Right cardiac atrium (tissue), 5 donors: ENCODE data around the gene DPH5. TPM values are rescaled to one million over a fixed set of nuclear protein-coding genes. Genes with fewer than 3 reads are reported as not detected.

ENCODE experiments used
- ATAC-seq, 2 donors: fragments of 200-7000 bp; cut with Tn5 transposase; one replicate each; pipeline versions ENCODE4 v1.8.0 to v1.9.1; 2020; ENCODE audit warnings: moderate library complexity in 2 of 2, mild to moderate bottlenecking in 1 of 2
- DNase-seq, 3 donors: peaks; one replicate each; pipeline ENCODE4 v3.0.0-alpha.2; 2020
- H3K27ac ChIP-seq: one replicate; pipeline ENCODE4 v1.5.1; 2013; ENCODE audit warnings: mild to moderate bottlenecking, low read length, control low read depth, moderate library complexity
- H3K27me3 ChIP-seq: one replicate; pipeline ENCODE4 v1.6.1; 2013; ENCODE audit not compliant: control insufficient read depth, insufficient read depth
- H3K4me1 ChIP-seq: one replicate; pipeline ENCODE4 v1.6.1; 2013; ENCODE audit warnings: low read length; ENCODE audit not compliant: control insufficient read depth, insufficient read depth
- H3K4me3 ChIP-seq: one replicate; pipeline ENCODE4 v1.5.1; 2013; ENCODE audit warnings: low read length, control low read depth
- H3K9me3 ChIP-seq: one replicate; pipeline ENCODE4 v1.6.1; 2013; ENCODE audit warnings: low read length; ENCODE audit not compliant: control insufficient read depth
- WGBS: extraction: QIAGEN DNeasy Blood & Tissue Kit; methylation state at CpG from one replicate; pipeline ENCODE4 v1.1.7; 2013; 5-methylcytosine and 5-hydroxymethylcytosine counted together
- intact Hi-C, 4 donors: fragments of 100-400 bp; cut with DNase I; formaldehyde crosslinking; loops; one replicate each; pipeline versions ENCODE4 v1.11.0 to v1.14.0; 2022 to 2023
- polyA plus RNA-seq: library from polyadenylated mRNA; stranded (reverse); fragments of 200-250 nt; gene quantifications from one replicate; pipeline ENCODE4 v1.2.3, GENCODE V29; 2013
- total RNA-seq, 4 donors: library from RNA; stranded (reverse); fragmentation: NEBNext Ultra II Directional; extraction: Animal tissue kit (Norgen Biotek cat#: 25700); gene quantifications; one replicate each; pipeline ENCODE4 v1.2.1, GENCODE V29; 2021
- donor health status: healthy with polysubstance abuse.
- donor health status: DM: no; HTN: yes; CAD: no.
- donor health status: DM: no; HTN: no; CAD: no.
- donor health status: DM: no; HTN: yes; CAD: no; lungs with severe emphysema.
- donor health status: DM: yes; HTN: yes; CAD: no.

Gene DPH5
- total and polyA plus RNA-seq, 5 donors = 30.9 to 41.2 (median 36.1) TPM

DNA sequence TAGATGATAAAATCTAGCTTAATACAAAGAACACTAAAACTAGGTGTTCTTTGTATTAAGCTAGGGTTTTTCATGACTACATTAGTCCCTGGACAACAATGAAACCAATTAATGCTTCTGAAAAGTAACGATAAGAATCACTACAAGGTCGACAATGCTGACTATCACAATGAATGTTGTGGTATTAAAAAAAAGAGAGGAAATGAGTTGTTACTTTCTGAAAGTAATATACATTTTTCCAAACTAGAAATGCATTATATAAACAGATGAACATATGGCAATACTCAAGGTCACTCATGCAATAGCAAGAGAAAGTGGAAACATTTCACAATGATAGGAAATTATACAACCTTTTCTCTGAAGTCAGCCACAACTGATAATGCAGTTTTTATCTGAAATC lies 19.0 kb downstream of the DPH5 start:
- intact Hi-C loops = no loop called here
- DNase-seq (no peak), ATAC-seq (no peak)

DNA sequence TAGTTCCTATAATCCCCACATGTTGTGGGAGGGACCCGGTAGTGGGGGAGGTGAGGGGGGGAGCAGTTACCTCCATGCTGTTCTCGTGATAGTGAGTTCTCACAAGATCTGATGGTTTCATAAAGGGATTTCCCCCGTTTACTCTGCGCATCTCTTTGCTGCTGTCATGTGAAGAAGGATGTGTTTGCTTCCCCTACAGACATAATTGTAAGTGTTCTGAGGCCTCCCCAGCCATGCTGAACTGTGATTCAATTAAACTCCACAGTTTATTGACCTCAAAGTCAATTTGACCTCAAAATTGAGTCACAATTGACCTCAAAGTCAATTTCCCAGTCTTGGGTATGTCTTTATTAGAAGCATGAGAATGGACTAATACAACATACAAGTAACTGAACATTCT lies 19.7 kb downstream of the DPH5 start:
- no peaks in the 10 kb centered on the region for H3K9me3 ChIP-seq
- H3K4me1 ChIP-seq = peaks cover 4% of the 10 kb centered on the region
- 90% methylated on average over 4 of the region's 4 CpGs for WGBS
- intact Hi-C loops = no loop called here
- ATAC-seq = no peak
- no peaks in the 10 kb centered on the region for H3K27me3 ChIP-seq
- H3K27ac ChIP-seq = no peak overlapping the region
- DNase-seq = no peak
- H3K4me3 ChIP-seq = no peak overlapping the region

More for the DNA sequence above, 19.0 kb downstream of the DPH5 start:
- Histone ChIP-seq H3K4me1 (peaks cover 4% of the 10 kb centered on the region), H3K27me3 (no peaks in the 10 kb centered on the region), H3K4me3 (no peak overlapping the region), H3K9me3 (no peaks in the 10 kb centered on the region), H3K27ac (no peak overlapping the region)
- 61% methylated on average over 2 of the region's 2 CpGs for WGBS

DNA sequence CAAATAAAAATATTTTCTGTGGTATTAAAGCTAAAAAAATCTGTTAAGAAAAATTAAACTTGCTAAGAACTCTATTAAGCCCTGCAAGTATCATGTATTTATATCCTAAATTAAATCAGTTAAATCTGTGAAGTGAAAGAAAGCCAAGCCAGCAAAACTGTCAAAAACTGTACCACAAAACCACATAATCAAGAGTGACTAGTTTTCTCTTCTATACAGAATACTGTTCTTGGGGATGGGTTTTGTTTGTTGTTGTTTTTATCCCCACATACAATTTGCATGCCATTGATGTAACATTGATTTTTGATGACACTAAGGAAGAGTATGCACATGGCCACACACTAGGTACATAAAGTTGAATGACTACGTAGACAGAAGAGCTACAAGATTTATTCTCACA lies 20.4 kb downstream of the DPH5 start:
- WGBS = 99% methylated on average over 1 of the region's 1 CpG
- no peaks in the 10 kb centered on the region for H3K27me3 ChIP-seq
- peaks cover 4% of the 10 kb centered on the region for H3K4me1 ChIP-seq
- H3K4me3 ChIP-seq = no peak overlapping the region
- intact Hi-C loops = no loop called here
- H3K27ac ChIP-seq = no peak overlapping the region
- ATAC-seq (no peak), DNase-seq (no peak)
- no peaks in the 10 kb centered on the region for H3K9me3 ChIP-seq

DNA sequence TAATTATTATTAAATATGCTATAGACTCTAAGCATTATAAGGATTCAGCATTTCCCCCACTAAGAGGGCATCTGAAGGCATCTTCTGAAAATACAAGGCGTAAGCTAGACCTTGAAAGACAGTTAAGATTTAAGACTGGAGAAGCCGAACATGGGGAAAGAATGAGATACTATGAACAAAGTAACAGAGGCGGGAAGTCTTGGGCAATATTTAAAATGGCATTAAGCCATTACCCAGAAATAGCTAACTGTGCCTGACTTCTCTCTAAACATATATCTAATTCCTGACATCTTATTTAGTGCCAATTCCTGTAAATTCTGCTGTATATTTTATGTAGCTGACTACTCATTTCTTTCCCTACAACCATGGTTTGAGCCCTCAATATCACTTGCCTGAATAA lies 20.9 kb downstream of the DPH5 start:
- no peak for DNase-seq
- Histone ChIP-seq H3K27me3 (no peaks in the 10 kb centered on the region), H3K27ac (no peak overlapping the region), H3K9me3 (no peaks in the 10 kb centered on the region), H3K4me1 (peaks cover 4% of the 10 kb centered on the region), H3K4me3 (no peak overlapping the region)
- 67% methylated on average over 3 of the region's 3 CpGs for WGBS
- ATAC-seq = peak in 1 of 2 donors; percentile 40
- intact Hi-C loops = no loop called here

DNA sequence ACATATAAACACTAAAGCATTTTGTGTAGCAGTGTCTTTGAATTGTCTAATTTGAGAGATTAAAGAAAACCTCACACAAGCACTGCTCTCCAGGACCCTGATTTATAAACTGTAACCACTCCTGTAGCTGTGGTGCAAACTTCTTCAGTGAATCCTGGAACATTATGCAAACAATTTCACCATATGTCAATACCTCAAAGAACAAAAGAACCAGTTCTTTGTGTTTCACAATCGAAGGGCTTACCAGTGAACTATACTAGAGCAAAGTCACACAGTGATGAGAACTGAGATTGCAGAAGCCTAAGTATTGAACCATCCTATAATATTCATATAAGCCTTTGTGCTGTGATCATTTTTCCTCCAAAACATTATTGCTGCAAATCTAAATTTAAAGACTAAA lies 21.5 kb downstream of the DPH5 start:
- ATAC-seq = peak in 1 of 2 donors; percentile 46

DNA sequence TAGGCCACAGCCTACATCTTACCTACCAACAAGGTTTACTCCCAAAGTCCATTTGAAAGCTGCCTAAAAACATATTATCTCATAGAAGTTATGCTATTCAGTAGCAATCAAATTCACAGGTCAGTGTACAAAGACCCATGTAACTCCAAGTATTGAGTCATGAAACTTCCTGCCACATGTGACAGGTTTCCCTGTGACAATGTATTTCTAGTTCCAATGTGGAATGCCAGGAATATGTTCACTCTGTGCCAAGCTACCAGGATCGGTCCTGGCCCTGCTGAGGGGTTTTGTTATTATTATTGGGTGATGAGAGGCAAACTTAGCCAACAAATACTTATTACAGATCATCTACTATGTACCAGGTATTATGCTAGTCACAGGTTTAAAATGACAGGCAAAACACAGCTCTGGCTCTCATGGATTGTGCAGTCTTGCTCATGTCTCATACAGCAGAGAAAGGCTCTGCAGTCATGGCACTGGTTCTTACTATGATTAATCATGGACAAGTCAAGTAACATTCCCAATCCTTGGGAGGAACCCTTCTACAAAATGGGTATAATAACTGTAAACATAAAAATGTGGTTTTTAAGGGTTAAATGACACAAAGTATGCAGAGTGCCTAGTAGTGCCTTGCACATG lies 22.5 kb downstream of the DPH5 start:
- ATAC-seq (peak; percentile 54 to 61), DNase-seq (no peak)
- WGBS = 45% methylated on average over 1 of the region's 1 CpG
- intact Hi-C loops = no loop called here
- H3K27me3 ChIP-seq = no peaks in the 10 kb centered on the region
- H3K4me3 ChIP-seq = no peak overlapping the region
- H3K27ac ChIP-seq = peak overlapping the region; percentile 2
- no peaks in the 10 kb centered on the region for H3K9me3 ChIP-seq
- peaks cover 4% of the 10 kb centered on the region for H3K4me1 ChIP-seq

More for the DNA sequence above, 21.5 kb downstream of the DPH5 start:
- H3K27ac ChIP-seq = no peak overlapping the region
- H3K9me3 ChIP-seq = no peaks in the 10 kb centered on the region
- H3K4me3 ChIP-seq = no peak overlapping the region
- peaks cover 4% of the 10 kb centered on the region for H3K4me1 ChIP-seq
- no peaks in the 10 kb centered on the region for H3K27me3 ChIP-seq
- intact Hi-C loops = no loop called here
- WGBS = 70% methylated on average over 1 of the region's 1 CpG
- DNase-seq = no peak

DNA sequence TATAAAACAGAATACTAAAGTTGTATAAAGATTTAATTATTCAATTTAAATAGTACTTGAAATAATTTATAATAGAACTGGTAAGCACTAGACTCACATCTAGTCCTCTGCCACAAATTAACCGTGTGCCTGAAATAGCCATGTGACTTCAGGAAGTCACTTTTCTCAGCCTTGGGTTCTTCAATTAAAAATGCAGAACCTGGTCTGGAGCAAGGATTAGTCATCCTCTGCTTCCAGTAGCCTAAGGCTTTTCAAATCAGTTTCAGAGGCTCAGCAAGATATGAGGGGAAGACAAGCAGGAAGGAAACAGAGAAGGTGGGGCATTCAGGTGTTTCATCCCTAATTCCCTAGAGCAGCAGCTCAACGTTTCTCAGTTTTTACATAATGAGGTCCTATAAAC lies 23.0 kb downstream of the DPH5 start:
- peaks cover 4% of the 10 kb centered on the region for H3K4me1 ChIP-seq
- H3K27me3 ChIP-seq = no peaks in the 10 kb centered on the region
- ATAC-seq (peak; percentile 33 to 64), DNase-seq (no peak)
- 30% methylated on average over 2 of the region's 2 CpGs for WGBS
- peak overlapping the region; percentile 21 for H3K27ac ChIP-seq
- no peak overlapping the region for H3K4me3 ChIP-seq
- no peaks in the 10 kb centered on the region for H3K9me3 ChIP-seq
- intact Hi-C loops = no loop called here

DNA sequence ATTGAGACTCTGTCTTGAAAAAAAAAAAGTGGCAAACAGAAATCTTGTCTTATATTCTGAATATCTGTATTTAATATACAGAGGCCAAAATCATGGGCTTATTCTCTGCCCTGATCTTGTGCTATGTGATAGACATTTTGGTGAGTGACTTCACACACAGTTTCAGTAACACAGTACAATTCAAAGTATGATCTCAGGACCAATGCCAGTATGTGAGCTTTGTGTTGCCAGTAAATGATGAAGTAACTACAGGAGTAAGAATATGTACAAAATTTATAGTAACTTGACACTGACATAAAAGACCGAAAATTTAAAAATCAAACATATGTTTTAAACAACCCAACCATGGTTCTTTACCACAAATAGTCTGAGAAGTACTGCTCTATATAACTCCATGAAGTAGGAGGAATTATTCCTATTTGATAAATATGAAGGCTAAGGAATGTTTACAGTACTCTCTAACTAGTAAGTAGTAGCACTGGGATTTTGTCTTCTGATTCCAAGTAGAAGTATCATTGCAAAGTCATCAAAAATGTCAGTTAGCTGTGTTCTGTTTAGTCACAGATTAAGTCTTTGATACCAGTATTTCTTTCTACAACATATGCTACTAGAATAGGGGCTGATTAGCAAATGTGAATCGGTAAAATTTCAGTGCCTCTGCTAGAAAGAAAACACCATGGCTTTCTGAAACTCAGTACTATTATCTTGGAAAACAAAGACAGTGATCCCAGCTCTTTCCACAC lies 25.3 kb downstream of the DPH5 start:
- no peaks in the 10 kb centered on the region for H3K9me3 ChIP-seq
- DNase-seq (no peak), ATAC-seq (no peak)
- H3K4me3 ChIP-seq = no peak overlapping the region
- H3K27ac ChIP-seq = no peak overlapping the region
- peaks cover 4% of the 10 kb centered on the region for H3K4me1 ChIP-seq
- intact Hi-C loops = no loop called here
- H3K27me3 ChIP-seq = no peaks in the 10 kb centered on the region
- 95% methylated on average over 2 of the region's 2 CpGs for WGBS

DNA sequence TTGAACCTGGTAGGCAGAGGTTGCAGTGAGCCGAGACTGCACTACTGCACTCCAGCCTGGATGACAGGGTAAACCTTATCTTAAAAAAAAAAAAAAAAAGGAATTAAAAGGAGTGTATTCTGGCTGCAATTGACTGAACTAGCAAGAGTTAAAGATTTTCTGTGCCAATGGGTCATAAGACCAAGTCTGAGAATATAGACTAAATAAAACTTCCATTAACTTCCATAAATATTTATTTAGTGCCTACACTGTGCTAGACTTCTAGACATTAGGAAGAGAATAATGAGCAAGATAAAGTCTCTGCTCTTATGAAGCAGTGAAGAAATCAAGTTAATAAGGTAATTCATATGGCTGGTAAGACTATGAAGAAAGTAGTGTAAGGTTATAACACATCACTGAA lies 27.2 kb downstream of the DPH5 start:
- WGBS = 98% methylated on average over 1 of the region's 1 CpG
- intact Hi-C loops = no loop called here
- ATAC-seq (no peak), DNase-seq (no peak)
- peaks cover 4% of the 10 kb centered on the region for H3K4me1 ChIP-seq
- H3K27me3 ChIP-seq = no peaks in the 10 kb centered on the region
- H3K9me3 ChIP-seq = no peaks in the 10 kb centered on the region
- no peak overlapping the region for H3K27ac ChIP-seq
- H3K4me3 ChIP-seq = no peak overlapping the region

DNA sequence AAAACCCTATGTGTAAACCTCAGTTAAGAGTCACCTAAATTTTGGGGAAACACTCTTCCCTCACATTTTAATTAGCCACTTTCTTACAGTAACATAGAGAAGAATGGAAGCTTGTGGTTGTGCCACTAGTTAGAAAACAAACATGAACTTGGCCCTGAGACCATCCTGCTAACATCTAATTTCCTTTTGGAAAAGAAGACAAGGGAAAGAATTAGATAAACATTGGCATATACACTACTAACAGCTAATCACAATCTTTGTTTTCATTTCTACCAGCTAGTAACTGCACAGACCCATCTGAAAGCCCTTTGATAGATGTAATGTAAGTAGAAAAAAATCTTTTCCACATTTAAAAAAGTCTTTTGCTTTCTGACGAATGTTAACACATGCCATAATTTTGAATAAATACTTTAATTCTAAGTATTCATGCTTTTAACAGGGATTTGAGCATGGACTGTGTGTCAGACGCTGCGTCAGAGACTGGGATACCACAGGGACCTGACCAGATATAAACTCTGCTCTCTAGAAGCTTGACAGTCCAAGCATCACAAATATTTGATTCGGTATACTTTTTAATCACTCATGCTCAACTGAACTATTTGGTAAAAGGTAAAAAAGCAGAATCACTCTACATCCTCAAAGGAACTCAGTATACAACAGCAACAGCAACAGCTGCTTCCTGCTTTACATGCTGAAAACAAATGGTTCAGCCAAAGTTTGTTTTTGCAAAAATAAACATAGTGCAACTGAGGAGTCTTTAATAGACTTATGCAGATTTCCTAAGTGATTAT lies 30.2 kb downstream of the DPH5 start:
- DNase-seq = no peak
- Histone ChIP-seq H3K27me3 (no peaks in the 10 kb centered on the region), H3K27ac (no peak overlapping the region), H3K4me1 (no peaks in the 10 kb centered on the region), H3K9me3 (no peaks in the 10 kb centered on the region), H3K4me3 (no peak overlapping the region)
- peak in 1 of 2 donors; percentile 31 for ATAC-seq
- intact Hi-C loops = no loop called here
- WGBS = 43% methylated on average over 4 of the region's 4 CpGs
